ENCODE results near the gene ETV6.

GRCh38 chr12:11808931-11809330 lies 159.5 kb downstream of the ETV6 start:
- TF ChIP-seq CTCF (conservative IDR thresholded peaks at IDR 0.05; ENCODE audit: low read length) (no peak), EZH2phosphoT487 (IDR thresholded peaks at IDR 0.05; ENCODE audit: borderline replicate concordance) (no peak)
